Eye (tissue), 1 donor: ENCODE measurements around the gene N4BP2L2.
"Not testable (repeated sequence)": the region's sequence is repeated elsewhere in the genome, so short reads cannot be mapped to it uniquely, and the experiment has no call there.

Experiments used
- DNase-seq: peaks from one replicate; pipeline ENCODE4 v3.0.0-alpha.2; 2015

The N4BP2L2 gene

DNA sequence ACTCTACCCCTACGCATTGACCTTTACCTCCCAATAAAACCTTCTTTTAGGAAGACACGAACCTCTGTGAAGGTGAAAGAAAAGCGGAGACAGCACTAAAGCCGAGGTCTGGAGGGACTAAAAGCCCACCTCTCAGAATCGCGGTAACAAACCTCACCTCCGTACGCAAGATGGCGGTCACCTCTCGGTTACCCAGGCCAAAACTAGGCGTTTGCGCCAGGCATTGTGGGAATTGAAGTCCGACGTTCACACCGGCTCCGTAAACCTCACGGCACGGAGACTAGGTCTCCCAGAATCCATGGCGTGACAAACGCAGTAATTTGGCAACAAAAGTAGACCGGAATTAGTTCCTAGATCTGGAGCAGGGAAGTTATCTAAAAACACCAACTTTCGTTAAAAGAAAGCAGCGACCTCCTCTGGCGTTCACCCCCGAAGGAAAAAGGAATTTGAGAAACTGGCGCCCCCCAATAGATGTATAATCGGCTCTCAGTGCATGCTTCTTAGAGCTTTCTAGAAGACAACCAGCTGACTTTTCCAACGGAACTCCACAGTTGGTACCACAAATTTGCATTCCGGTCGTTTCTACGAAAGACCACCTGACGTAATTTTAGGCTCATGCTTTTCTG is at the start of gene N4BP2L2:
N4BP2L2 (minus strand) TSS at position 175 of the 626 bp plus-strand sequence. CDS start 1,768 bp downstream, outside the sequence.
- DNase-seq, result peak; percentile 99

DNA sequence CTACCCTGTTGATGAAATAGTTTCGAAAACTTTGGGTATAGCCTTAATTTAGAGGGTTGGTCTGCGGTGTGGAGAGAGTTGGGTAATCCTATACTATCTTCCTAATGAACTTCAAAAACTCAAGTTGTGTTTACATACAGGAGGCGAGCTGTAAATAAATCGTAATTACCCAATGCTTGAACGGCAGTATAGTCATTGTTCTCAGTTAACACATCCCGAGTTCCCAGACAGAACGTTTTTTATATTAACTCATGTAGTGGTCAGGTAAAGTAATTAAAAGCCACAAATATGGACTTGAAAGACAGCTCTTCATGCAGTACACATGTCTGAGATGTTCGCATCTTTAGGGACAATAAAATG is 49.2 kb upstream of the N4BP2L2 start:
- DNase-seq, result peak; percentile 67

DNA sequence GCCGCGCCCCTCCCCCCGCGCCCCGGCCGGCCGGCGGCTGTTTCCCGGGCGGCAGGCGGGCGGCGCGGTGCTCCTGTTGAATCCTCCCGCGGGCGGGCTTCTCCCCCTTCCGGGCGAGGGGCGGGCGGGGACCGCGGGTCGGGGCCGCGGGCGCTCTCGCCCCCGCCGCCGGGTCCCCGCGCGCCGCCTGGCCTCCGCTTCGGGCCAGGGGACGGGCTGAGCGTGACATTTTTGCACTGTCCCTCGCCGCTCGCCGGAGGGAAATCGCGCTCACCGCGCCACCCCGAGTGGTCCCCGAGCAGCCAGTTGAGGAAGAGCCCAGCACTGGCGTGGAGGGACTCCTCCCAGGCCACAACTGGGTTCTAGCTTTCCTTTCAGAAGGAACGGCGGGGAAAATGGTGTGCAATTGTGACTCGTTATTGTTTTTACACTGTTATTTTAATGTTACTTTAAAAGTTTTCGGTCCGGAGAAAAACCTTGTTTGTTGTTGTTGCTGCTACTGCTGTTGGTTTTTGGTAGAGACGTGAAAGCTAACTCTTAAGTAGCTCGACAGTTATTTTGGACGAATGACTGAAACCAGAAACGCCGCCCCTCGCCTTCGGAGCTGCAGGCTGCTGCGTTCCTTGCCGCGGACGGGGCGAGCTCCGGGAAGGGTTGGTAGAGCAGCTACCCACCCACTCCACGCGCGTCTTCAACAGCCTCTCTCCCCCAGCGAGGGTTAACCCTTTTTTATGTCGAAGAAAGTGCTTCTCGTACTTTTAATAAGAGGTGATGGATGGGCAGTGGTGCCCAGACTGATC is 48.6 kb upstream of the N4BP2L2 start:
- peak; percentile 84 for DNase-seq

DNA sequence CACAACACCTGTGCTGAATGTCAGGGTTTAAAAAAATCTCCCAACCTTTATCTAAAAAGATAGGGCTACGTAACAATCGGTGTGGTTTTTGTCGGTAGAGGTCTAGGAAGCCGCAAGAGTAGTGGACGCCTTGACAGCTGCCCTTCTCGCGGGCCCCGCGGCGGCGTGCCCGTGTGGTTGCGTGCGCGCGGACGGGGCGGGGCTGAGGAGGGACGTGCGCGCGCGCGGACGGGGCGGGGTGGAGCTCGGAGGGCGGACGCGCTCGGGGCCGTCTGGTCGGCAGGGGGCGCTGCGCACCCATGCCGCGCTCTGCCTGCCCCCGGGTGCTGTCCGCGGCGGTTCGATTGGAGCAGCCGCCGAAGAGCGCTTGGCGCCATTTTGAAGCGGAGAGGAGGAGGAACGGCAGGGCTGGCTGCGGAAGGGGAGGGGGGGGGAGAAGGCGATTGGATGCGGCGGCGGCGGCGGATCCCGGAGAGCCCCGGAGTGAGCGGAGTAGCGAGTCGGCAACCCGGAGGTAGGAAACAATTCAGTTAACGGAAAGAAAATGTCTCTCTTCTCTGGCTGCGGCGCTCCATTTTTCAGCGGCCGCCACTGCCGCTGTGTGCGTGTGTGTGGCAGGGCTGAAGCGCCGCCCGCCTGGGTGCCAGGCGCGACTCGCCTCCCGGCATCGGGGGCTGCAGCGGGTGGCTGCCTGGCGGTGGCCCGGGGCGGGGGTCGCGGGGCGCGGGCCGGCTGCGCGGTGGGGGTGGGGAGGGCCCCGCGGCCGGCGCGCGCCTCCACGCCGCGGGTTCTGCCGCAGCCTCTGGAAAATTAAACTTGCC is 47.7 kb upstream of the N4BP2L2 start, which contains the start of gene PDS5B:
PDS5B (plus strand) TSS at position 373 of the 821 bp plus-strand sequence. CDS start 62,321 bp downstream, outside the sequence.
- peak; percentile 98 for DNase-seq

DNA sequence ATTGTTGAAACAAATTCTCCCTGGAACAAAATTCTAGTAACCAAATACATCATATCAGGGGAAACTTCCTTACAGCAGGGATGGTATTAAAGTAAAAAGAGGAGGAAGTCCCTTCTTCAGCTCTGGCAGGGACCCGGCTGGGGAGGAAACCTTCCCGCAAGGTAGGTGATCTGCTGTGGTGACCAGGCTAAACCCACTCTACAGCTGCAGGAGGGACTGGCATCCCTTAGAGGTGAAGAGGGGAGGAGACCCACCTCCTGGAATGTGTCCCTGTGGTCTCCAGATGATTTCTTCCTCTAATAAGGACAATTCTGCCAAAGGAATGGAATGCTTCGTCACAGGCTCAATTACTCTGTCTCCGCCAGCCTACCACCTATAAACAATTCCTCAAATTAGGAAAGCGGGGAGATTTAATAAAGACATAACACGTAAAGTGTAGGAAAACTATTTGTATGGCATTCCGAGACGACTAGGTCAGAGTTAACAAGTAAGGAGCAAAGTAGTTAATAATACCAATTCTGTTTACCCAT is 47.0 kb upstream of the N4BP2L2 start:
- no peak for DNase-seq

DNA sequence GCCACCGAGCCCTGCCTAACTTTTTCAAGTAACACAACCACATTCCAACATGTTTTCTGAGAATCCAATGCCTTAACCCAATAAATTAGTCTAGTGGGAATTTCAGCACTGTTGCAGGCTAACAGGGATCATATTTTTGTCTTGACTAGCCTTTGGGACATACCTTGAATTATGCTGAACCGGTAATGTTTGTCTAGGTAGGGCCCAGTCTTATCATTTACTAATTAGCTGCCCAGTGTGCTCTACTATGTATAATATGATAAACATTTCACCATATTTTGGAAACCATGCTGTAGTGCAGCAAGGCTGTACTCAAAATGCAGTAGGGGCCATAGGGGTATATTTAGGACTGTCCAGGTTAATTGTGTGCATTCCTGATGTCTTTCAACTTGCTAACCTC is 44.4 kb upstream of the N4BP2L2 start:
- DNase-seq, result no peak

DNA sequence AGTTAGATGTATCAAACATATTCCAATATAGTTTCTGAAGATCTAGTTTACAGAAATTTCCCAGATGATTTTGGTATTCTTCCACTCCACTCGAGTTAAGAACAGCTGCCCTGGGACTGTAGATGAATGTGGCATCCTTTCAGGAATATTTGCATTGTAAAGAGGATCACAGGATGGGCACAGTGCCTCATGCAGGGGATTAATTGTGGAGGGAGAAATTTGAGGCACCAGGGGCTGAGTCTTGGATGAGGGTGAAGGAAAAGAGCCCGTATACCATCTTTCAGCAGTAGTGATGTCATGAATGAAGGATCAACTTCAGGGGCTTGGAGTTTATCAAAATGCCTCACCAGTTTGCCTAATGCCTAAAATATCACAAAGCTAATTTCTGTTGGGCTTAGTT is 43.7 kb upstream of the N4BP2L2 start:
- no peak for DNase-seq

DNA sequence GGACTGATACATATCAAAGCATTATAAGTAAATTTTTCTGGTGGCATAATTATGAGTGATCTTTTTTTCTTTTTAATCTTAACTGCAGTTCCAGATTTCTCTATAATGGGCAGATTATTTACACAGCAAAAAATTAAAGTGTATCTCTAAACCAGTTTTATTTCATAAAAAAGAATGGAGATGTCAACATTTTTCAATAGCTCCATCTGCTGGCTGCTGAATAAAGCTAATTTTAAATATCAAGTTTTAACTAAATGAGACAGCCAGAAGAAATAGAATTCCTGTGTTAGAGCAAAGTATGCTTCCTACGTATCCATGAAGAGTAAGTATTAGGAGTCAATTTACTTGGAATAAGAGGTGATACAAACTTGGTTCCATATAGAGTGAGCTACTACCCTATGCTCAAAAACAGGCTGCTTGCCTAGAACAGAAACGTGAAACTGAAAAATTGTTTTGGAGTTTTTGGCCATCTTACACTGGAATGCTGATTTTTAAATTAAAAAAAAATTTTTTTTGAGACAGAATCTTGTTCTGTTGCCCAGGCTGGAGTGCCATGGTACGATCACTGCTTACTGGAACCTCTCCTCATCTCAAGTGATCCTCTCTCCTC is 42.7 kb upstream of the N4BP2L2 start:
- DNase-seq, result peak; percentile 47

DNA sequence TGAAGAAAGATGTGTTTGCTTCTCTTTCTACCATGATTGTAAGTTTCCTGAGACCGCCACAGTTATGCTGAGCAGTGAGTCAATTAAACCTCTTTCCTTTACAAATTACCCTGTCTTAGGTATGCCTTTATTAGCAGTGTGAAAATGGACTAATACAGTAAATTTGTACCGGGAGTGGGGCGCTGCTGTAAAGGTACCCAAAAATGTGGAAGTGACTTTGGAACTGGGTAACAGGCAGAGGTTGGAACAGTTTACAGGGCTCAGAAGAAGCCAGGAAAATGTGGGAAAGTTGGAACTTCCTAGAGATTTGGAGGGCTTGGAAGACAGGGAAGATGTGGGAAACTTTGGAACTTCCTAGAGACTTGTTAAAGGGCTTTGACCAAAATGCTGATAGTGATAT is 38.4 kb upstream of the N4BP2L2 start:
- no peak for DNase-seq

DNA sequence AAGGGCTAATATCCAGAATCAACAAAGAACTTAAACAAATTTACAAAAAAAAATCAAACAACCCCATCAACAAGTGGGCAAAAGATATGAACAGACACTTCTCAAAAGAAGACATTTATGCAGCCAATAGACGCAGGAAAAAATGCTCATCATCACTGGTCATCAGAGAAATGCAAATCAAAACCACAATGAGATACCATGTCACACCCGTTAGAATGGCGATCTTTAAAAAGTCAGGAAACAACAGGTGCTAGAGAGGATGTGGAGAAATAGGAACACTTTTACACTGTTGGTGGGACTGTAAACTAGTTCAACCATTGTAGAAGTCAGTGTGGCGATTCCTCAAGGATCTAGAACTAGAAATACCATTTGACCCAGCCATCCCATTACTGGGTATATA is 37.1 kb upstream of the N4BP2L2 start:
- DNase-seq, result not testable (repeated sequence)

DNA sequence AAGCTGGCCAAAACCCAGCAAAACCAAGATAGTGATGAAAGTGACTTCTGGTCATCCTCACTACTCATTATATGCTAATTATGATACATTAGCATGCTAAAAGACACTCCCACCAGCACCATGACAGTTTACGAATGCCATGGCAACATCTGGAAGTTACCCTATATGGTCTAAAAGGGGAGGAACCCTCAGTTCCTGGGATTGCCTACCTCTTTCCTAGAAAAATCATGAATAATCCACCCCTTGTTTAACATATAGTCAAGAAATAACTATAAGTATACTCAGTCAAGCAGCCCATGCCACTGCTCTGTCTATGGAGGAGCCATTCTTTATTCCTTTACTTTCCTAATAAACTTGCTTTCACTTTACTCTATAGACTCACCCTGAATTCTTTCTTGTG is 22.2 kb upstream of the N4BP2L2 start:
- not testable (repeated sequence) for DNase-seq

DNA sequence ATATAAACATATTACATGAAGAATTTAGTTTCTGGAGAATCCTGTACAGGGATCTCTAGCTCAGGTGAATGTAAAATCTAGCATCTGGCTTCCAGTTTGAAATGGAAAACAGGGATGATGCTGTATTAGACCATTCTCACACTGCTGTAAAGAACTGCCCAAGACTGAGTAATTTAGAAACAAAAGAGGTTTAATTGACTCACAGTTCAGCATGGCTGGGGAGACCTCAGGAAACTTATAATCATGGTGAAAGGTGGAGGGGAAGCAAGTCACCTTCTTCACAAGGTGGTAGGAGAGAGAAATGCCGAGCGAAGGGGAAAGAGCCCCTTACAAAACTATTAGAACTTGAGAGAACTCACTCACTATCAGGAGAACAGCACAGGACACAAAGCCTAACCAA is 17.0 kb upstream of the N4BP2L2 start:
- no peak for DNase-seq

DNA sequence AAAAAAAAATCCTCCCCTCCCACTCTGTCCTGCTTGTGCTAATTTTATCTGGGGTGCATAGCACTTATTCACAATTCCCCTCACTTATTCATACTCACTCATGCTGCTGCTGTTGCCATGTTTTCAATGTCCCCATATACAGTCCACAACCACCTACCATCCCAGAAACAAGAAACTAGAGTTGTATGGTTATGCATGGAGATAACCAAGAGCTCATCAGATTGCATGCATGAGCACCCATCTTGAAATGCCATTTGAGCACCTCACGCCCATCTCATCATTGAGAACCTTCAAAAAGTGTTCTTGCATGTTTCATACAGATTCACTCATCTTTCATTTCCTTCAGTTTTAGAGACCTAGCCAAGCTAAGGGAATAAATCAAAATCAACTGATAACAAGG is 15.1 kb upstream of the N4BP2L2 start:
- no peak for DNase-seq

DNA sequence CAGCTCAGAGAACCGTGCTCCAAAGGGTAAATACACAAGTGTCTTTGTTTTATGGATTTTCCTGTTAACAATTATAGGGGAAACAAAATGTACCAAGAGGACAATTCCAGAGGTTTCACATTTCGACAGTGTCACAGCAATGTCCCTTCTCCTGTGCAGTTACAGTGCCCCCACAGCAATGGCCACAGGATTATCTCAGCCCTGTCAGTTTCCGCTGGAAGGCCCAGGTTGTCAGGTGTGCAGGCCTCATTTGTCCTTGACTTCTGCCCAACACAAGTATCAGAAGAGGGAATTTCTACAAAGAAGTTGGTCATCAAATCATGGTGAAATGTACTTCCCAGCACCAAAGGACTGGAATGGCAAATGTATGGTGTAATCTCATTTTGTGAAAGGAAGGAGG is 11.2 kb upstream of the N4BP2L2 start:
- no peak for DNase-seq

DNA sequence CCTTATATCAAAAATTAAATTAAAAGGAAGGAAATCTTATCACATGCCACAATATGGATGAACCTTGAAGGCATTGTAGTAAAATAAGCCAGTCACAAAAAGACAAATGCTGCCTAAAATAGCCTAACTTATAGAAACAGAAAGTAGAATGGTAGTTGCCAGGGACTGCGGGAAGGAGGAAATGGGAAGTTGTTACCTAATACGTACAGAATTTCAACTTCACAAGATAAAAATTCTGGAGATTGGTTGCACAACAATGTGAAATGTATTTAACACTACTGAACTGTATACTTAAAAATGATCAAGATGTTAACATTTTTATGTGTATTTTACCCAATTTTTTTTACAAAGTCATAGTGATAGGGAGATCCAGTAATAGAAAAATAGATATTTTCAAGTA is 10.2 kb upstream of the N4BP2L2 start:
- no peak for DNase-seq

DNA sequence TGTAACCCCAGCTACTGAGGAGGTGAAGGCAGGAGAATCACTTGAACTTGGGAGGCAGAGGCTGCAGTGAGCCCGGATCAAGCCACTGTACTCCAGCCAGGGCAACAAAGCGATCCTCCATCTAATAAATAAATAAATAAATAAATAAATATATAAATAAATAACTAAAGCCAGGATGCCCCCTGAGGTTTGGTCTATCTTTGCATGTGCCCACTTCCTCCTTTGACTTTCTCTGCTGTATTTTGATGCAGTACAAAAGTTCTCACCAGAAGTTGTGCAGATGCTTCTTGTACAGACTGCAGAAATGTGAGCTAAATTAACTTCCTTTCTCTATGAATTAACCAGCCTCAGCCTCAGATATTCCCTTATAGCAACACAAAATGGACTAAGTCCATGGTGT is 6.5 kb upstream of the N4BP2L2 start:
- no peak for DNase-seq

DNA sequence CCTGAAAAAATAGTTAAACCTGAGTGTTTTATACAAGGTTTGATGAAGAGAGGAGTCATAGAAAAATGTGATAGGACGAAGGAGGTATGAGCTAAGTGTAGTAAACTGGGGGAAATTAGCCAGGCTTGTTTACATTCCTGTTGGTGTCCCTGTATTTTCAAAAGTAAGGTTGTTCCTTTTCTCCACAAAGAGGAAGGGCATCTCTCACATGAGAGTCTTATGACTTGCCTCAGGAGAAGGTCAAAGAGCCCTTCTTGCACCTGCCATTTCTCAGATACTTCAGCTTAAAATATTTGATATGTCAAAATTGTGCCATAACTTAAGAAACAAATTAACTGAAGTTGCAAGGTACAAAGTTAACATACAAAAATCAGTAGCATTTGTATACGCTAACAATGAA is 3.6 kb upstream of the N4BP2L2 start:
- no peak for DNase-seq

DNA sequence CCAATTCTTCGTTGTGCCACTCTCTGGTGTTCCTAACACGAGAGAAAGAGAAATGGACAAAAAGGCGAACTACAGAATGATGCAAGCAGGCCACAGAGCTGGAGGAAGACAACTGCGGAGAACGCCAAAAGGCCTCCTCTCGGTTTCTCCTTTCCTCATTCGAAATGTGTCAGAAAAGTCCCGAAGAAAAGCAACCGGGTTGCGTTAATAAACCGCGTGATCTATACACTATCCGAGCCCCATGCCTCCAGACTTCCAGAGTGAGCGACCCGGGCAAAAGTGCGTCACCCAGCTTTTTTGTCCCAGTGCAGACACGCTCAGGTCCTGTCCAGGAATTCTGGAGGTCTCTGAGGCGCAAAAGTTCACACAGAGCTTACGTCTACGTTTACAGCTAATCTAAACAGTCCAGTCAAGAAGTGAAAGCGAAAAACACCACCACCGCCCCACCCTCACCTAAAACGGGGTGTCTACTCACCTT is 413 bp downstream of the N4BP2L2 start:
- no peak for DNase-seq

DNA sequence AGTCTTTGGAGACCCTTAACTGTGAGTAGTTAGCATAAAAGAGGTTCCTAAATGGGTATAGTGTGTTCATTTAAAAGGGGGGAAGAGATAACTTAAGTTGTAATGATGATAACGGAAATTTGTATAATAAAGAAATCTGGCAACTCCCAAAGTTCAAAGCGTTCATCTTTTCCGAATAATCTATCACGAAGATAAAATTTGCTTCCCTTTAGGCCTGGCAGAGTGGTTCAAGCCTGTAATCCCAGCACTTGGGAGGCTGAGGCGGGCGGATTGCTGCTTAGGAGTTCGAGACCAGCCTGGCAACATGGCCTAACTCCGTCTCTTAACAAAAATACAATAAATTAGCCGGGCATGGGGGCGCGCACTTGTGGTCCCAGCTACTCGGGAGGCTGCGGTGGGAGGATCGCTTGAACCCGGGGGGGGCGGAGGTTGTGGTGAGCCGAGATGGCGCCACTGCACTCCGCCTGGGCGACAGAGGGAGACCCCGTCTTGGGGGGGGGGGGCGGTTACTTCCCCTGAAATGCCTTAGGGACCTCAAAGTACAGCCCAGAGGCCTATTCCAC is 934 bp downstream of the N4BP2L2 start:
- DNase-seq, result no peak

DNA sequence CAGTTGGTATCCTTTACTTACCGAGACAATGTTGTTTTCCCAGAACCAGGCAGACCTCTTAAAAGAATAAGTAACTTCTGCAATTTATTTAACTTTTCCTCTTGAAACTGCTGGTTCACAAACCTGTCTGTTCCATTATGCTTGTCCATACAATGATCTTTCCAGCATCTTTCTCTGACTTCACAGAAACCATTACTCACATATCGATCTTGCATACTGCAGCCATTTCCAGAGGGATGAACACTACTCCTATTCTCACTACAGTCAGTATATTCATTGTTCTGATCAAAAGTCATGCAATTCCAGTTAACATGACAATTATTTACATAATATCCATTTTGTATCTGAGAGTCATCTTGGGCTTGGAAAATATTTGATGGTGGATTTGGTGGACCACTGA is 2.8 kb downstream of the N4BP2L2 start:
- DNase-seq, result no peak

DNA sequence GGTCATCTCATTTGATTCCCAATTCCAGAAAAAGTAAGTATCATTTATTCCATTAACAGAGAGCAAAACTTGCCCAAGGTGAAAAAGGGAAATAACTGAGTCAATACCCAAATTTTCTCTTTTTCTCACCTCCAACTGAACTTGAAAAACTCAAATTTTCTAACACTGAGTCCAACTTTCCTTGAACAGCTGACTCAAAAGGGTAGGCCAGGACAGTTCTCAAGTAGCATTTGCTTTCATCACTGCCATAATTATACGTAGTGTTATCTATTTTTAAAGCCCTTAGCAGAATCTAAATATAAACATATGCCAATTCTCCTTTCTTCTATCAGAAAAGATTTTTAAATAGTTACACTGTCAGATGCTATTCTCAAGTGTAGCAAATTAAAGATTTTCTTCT is 3.5 kb downstream of the N4BP2L2 start:
- no peak for DNase-seq

DNA sequence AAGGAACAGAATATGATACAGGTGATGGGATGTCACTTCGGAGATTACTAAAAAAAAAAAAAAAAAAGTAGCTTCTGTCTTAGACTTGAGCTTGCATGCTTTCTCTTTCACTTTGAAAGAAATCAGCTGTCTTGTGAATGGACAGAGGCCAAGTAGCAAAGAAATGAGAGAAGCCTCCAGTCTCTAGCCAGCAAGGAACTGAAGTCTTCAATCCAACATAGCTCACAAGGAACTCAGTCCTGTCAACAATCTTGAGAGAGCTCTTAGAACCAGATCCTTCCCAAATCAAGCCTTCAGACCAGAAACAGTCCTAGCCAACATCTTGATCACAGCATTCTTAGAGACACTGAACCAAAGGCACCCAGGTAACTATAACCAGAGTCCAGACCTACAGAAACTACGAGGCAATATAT is 7.7 kb downstream of the N4BP2L2 start:
- peak; percentile 21 for DNase-seq
